Esophagus (tissue), 2 donors: Measurements from ENCODE around the gene SHC4. TPM values are rescaled to one million over a fixed set of nuclear protein-coding genes. Genes with fewer than 3 reads are reported as not detected.
A peak's percentile ranks its signal among the peaks of the same experiment; 100 is the strongest.

Experiments
- H3K27ac ChIP-seq, 2 donors: one replicate each; pipeline ENCODE4 v1.5.1; 2013; ENCODE audit warnings: low read depth in 2 of 2, mild to moderate bottlenecking in 2 of 2, inconsistent platforms in 1 of 2, low read length in 1 of 2, moderate library complexity in 1 of 2
- H3K27me3 ChIP-seq, 2 donors: one replicate each; pipeline ENCODE4 v1.6.1; 2013; ENCODE audit warnings: low read length in 2 of 2, control low read depth in 1 of 2, mild to moderate bottlenecking in 1 of 2; ENCODE audit not compliant: insufficient read depth in 2 of 2, control insufficient read depth in 1 of 2
- H3K36me3 ChIP-seq, 2 donors: one replicate each; pipeline ENCODE4 v1.6.1; 2013; ENCODE audit warnings: low read length in 1 of 2; ENCODE audit not compliant: control insufficient read depth in 2 of 2, insufficient read depth in 2 of 2
- H3K4me1 ChIP-seq, 2 donors: one replicate each; pipeline ENCODE4 v1.6.1; 2013; ENCODE audit warnings: low read length in 1 of 2; ENCODE audit not compliant: control insufficient read depth in 2 of 2, insufficient read depth in 2 of 2
- H3K4me3 ChIP-seq, 2 donors: one replicate each; pipeline ENCODE4 v1.5.1; 2013; ENCODE audit warnings: low read length in 2 of 2, mild to moderate bottlenecking in 2 of 2, low read depth in 1 of 2, moderate library complexity in 1 of 2
- H3K9me3 ChIP-seq, 2 donors: one replicate each; pipeline ENCODE4 v1.6.1; 2013; ENCODE audit warnings: mild to moderate bottlenecking in 2 of 2, low read depth in 1 of 2, low read length in 1 of 2, moderate library complexity in 1 of 2; ENCODE audit not compliant: control insufficient read depth in 2 of 2, insufficient read depth in 1 of 2
- WGBS, 2 donors: extraction: QIAGEN DNeasy Blood & Tissue Kit; methylation state at CpG; one replicate each; pipeline ENCODE4 v1.1.7; 2013; 5-methylcytosine and 5-hydroxymethylcytosine counted together
- polyA plus RNA-seq, 2 donors: library from polyadenylated mRNA; stranded (reverse); fragments of 200-250 nt; gene quantifications; one replicate each; pipeline ENCODE4 v1.2.3, GENCODE V29; 2013
- donor health status: healthy with polysubstance abuse.
- donor health status: Bipolar disorder and iron deficiency.

SHC4 gene
- under 1 TPM; 0.08 to 0.12 TPM for polyA plus RNA-seq

GRCh38 chr15:48963524-48964113 lies at the start of gene SHC4:
Gene SHC4 (minus strand): TSS chr15:48963919. CDS start chr15:48963015, 904 bp downstream.
- H3K4me1 ChIP-seq: peaks cover 0 to 10% of the 10 kb centered on the region in 2 donors
- peak within 1 kb of the TSS; percentile 33 to 51 for H3K4me3 ChIP-seq
- 1% methylated on average over 16 of the region's 16 CpGs for WGBS, 2 donors
- no peaks in the 10 kb centered on the region for H3K27me3 ChIP-seq
- H3K36me3 ChIP-seq: no peaks in the 10 kb centered on the region
- no peaks in the 10 kb centered on the region for H3K9me3 ChIP-seq
- H3K27ac ChIP-seq: no peak within 1 kb of the TSS

- H3K27me3 ChIP-seq: no peaks in the 10 kb centered on the region
- H3K36me3 ChIP-seq: peaks cover 5 to 6% of the 10 kb centered on the region in 2 donors
- 85 to 89% methylated on average over 2 of the region's 2 CpGs for WGBS, 2 donors
- no peak overlapping the region for H3K4me3 ChIP-seq
- H3K4me1 ChIP-seq: no peaks in the 10 kb centered on the region
- no peaks in the 10 kb centered on the region for H3K9me3 ChIP-seq
- H3K27ac ChIP-seq: no peak overlapping the region
These were observed 35.6 kb upstream of the SHC4 start for GRCh38 chr15:48999314-48999713.

- H3K4me3 ChIP-seq: no peak overlapping the region
- no peaks in the 10 kb centered on the region for H3K9me3 ChIP-seq
- 95% methylated on average over 2 of the region's 2 CpGs for WGBS, 2 donors
- no peaks in the 10 kb centered on the region for H3K27me3 ChIP-seq
- H3K27ac ChIP-seq: no peak overlapping the region
- peaks cover 9 to 12% of the 10 kb centered on the region in 2 donors for H3K36me3 ChIP-seq
- H3K4me1 ChIP-seq: no peaks in the 10 kb centered on the region
These were observed 32.6 kb upstream of the SHC4 start for GRCh38 chr15:48996276-48996675.

GRCh38 chr15:48993380-48993779 lies 29.7 kb upstream of the SHC4 start:
- no peaks in the 10 kb centered on the region for H3K9me3 ChIP-seq
- H3K27ac ChIP-seq: no peak overlapping the region
- no peak overlapping the region for H3K4me3 ChIP-seq
- H3K4me1 ChIP-seq: no peaks in the 10 kb centered on the region
- H3K27me3 ChIP-seq: no peaks in the 10 kb centered on the region
- H3K36me3 ChIP-seq: peaks cover 7 to 9% of the 10 kb centered on the region in 2 donors

GRCh38 chr15:48992545-48992944 lies 28.8 kb upstream of the SHC4 start:
- H3K9me3 ChIP-seq: no peaks in the 10 kb centered on the region
- no peak overlapping the region for H3K4me3 ChIP-seq
- no peak overlapping the region for H3K27ac ChIP-seq
- H3K36me3 ChIP-seq: peaks cover 7 to 9% of the 10 kb centered on the region in 2 donors
- no peaks in the 10 kb centered on the region for H3K4me1 ChIP-seq
- 98 to 100% methylated on average over 1 of the region's 1 CpG for WGBS, 2 donors
- no peaks in the 10 kb centered on the region for H3K27me3 ChIP-seq

- H3K27ac ChIP-seq: no peak overlapping the region
- no peaks in the 10 kb centered on the region for H3K9me3 ChIP-seq
- H3K27me3 ChIP-seq: no peaks in the 10 kb centered on the region
- no peak overlapping the region for H3K4me3 ChIP-seq
- H3K36me3 ChIP-seq: peaks cover 7 to 9% of the 10 kb centered on the region in 2 donors
- H3K4me1 ChIP-seq: no peaks in the 10 kb centered on the region
- 95 to 98% methylated on average over 6 of the region's 6 CpGs for WGBS, 2 donors
These were observed 28.4 kb upstream of the SHC4 start for GRCh38 chr15:48992096-48992495.

GRCh38 chr15:48989170-48989569 lies 25.5 kb upstream of the SHC4 start:
- Histone ChIP-seq H3K27ac (no peak overlapping the region), H3K9me3 (no peaks in the 10 kb centered on the region), H3K4me3 (no peak overlapping the region), H3K4me1 (no peaks in the 10 kb centered on the region), H3K36me3 (peaks cover 4 to 7% of the 10 kb centered on the region in 2 donors), H3K27me3 (no peaks in the 10 kb centered on the region)
- 64 to 70% methylated on average over 1 of the region's 1 CpG for WGBS, 2 donors

GRCh38 chr15:48987142-48987541 lies 23.4 kb upstream of the SHC4 start:
- peaks cover 0 to 1% of the 10 kb centered on the region in 2 donors for H3K36me3 ChIP-seq
- no peaks in the 10 kb centered on the region for H3K9me3 ChIP-seq
- no peak overlapping the region for H3K4me3 ChIP-seq
- H3K27me3 ChIP-seq: no peaks in the 10 kb centered on the region
- no peak overlapping the region for H3K27ac ChIP-seq
- H3K4me1 ChIP-seq: no peaks in the 10 kb centered on the region

- Histone ChIP-seq H3K4me1 (no peaks in the 10 kb centered on the region), H3K36me3 (no peaks in the 10 kb centered on the region), H3K4me3 (no peak overlapping the region), H3K9me3 (no peaks in the 10 kb centered on the region), H3K27me3 (no peaks in the 10 kb centered on the region), H3K27ac (no peak overlapping the region)
- WGBS, 2 donors: 75 to 78% methylated on average over 5 of the region's 5 CpGs
These were observed 22.5 kb upstream of the SHC4 start for GRCh38 chr15:48986240-48986639.

- WGBS, 2 donors: 68 to 71% methylated on average over 3 of the region's 3 CpGs
- Histone ChIP-seq H3K4me3 (no peak overlapping the region), H3K27me3 (no peaks in the 10 kb centered on the region), H3K36me3 (no peaks in the 10 kb centered on the region), H3K27ac (no peak overlapping the region), H3K4me1 (no peaks in the 10 kb centered on the region), H3K9me3 (no peaks in the 10 kb centered on the region)
These were observed 21.8 kb upstream of the SHC4 start for GRCh38 chr15:48985516-48985915.
